Brain microvascular endothelial cell (primary cell): Measurements from ENCODE around the gene TMEM273.
"Not testable (repeated sequence)": the region's sequence is repeated elsewhere in the genome, so short reads cannot be mapped to it uniquely, and the experiment has no call there.

Source experiments
- DNase-seq: peaks from one replicate; pipeline ENCODE4 v3.0.0-alpha.2; 2020
- H3K27ac ChIP-seq: fragments of 250-450 bp; sonication (Bioruptor Pico); 2 replicates; pipeline ENCODE4 v1.5.1; 2020; ENCODE audit warnings: mild to moderate bottlenecking, moderate library complexity
- H3K27me3 ChIP-seq: fragments of 250-450 bp; sonication (Bioruptor Pico); replicated peaks from 2 replicates; pipeline ENCODE4 v1.5.1; 2020; ENCODE audit warnings: mild to moderate bottlenecking
- H3K36me3 ChIP-seq: fragments of 250-450 bp; sonication (Bioruptor Pico); replicated peaks from 2 replicates; pipeline ENCODE4 v1.5.1; 2020; ENCODE audit warnings: mild to moderate bottlenecking
- H3K4me3 ChIP-seq: 2 replicates; pipeline ENCODE4 v1.5.1; 2011; ENCODE audit warnings: low read depth, mild to moderate bottlenecking, control low read depth, low read length, moderate library complexity
- CTCF ChIP-seq: IDR thresholded peaks from 2 replicates; pipeline ENCODE4 v1.5.1; 2011; ENCODE audit warnings: low read depth, mild to moderate bottlenecking, moderate library complexity, low read length, control low read depth, inconsistent platforms; ENCODE audit errors: missing control alignments
- in situ Hi-C: cut with HindIII; loops from 2 replicates; pipeline ENCODE4 v1.10.0; 2017; ENCODE audit warnings: low sequenced_read_pairs, low pct_ligation_motif_present

Gene TMEM273

GRCh38 chr10:49204119-49204518 is 15.9 kb upstream of the TMEM273 start:
- Histone ChIP-seq H3K27me3 (peaks cover 6% of the 10 kb centered on the region), H3K36me3 (no peaks in the 10 kb centered on the region), H3K27ac (no peak overlapping the region), H3K4me3 (no peak overlapping the region)
- in situ Hi-C loops = no loop called here
- no peak for TF ChIP-seq CTCF
- DNase-seq = no peak

GRCh38 chr10:49202266-49202665 is 14.1 kb upstream of the TMEM273 start:
- H3K36me3 ChIP-seq = no peaks in the 10 kb centered on the region
- no peak for DNase-seq
- H3K4me3 ChIP-seq = no peak overlapping the region
- H3K27me3 ChIP-seq = peaks cover 6% of the 10 kb centered on the region
- no peak for TF ChIP-seq CTCF
- in situ Hi-C loops = no loop called here
- no peak overlapping the region for H3K27ac ChIP-seq

GRCh38 chr10:49200854-49201253 is 12.7 kb upstream of the TMEM273 start:
- DNase-seq = no peak
- H3K27me3 ChIP-seq = peaks cover 4% of the 10 kb centered on the region
- in situ Hi-C loops = no loop called here
- no peak overlapping the region for H3K4me3 ChIP-seq
- H3K27ac ChIP-seq = no peak overlapping the region
- H3K36me3 ChIP-seq = no peaks in the 10 kb centered on the region
- TF ChIP-seq CTCF = no peak

- Histone ChIP-seq H3K36me3 (no peaks in the 10 kb centered on the region), H3K27me3 (no peaks in the 10 kb centered on the region), H3K27ac (no peak overlapping the region), H3K4me3 (no peak overlapping the region)
- DNase-seq = no peak
- in situ Hi-C loops = no loop called here
- TF ChIP-seq CTCF = no peak
Observed at GRCh38 chr10:49197171-49197570, 9.0 kb upstream of the TMEM273 start.

- in situ Hi-C loops, H3K4me3 ChIP-seq, H3K36me3 ChIP-seq, H3K27me3 ChIP-seq, DNase-seq, H3K27ac ChIP-seq: not testable (repeated sequence)
Observed at GRCh38 chr10:49195864-49196263, 7.7 kb upstream of the TMEM273 start.

GRCh38 chr10:49194212-49194920 is 6.2 kb upstream of the TMEM273 start:
- no peak overlapping the region for H3K4me3 ChIP-seq
- H3K27me3 ChIP-seq = no peaks in the 10 kb centered on the region
- H3K36me3 ChIP-seq = no peaks in the 10 kb centered on the region
- no peak for TF ChIP-seq CTCF
- no peak overlapping the region for H3K27ac ChIP-seq
- in situ Hi-C loops = no loop called here
- DNase-seq = no peak
